Endometrial microvascular endothelial cells (primary cell): Measurements from ENCODE around the gene KRTAP10-4. TPM values are rescaled to one million over a fixed set of nuclear protein-coding genes. Genes with fewer than 3 reads are reported as not detected.
"Not testable (repeated sequence)": the region's sequence is repeated elsewhere in the genome, so short reads cannot be mapped to it uniquely, and the experiment has no call there.

Experiments used
- in situ Hi-C: cut with HindIII; loops from 2 replicates; pipeline ENCODE4 v1.10.0; 2017; ENCODE audit warnings: low sequenced_read_pairs, low pct_unique_long_range_greater_than_20kb; ENCODE audit errors: inconsistent ontology term
- total RNA-seq: library from RNA; depleted of rRNA; stranded (reverse); fragments of >200 nt; gene quantifications from one replicate; pipeline ENCODE4 v1.2.3, GENCODE V29; 2015; ENCODE audit errors: inconsistent ontology term

Gene KRTAP10-4
- total RNA-seq, 1 donor from 2014 or later, result not detected

DNA sequence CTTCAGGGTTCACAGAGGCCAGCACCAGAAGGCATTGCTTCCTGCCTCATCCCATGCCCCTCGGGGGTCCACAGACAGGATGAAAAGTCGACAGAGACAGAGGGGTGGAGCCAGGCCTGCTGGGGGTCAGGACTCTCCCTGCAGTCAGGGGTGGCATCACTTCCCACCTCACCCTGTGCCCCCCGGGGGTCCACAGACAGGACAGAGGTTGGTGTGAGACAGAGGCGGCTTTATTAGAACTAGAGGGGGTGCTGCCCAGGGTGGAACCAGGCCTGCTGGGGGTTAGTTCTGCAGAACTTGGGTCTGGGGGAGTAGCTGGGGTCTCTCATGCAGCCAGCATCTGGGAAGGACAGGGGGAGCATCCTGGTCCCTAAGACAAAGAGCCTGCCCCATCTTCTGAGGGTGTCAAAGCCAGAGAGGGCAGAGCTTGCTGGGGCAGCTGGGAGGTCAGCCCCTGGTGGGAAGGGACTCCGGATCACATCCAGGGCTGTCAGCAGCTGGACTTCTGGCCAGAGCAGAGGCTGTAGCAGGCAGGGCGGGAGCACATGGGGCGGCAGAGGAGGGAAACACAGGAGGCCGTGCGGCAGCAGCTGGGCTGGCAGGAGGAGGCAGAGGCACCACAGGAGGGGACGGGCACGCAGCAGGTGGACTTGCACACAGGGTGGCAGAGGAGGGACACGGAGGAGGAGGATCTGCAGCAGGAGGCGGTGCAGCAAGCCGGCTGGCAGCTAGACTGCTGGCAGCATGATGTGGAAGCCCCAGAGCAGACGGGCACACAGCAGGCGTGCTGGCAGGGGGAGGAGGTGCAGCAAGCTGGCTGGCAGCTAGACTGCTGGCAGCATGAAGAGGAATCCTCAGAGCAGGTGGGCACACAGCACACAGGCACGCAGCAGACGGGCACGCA, 17.6 kb downstream of the KRTAP10-4 start:
- in situ Hi-C loops, result not testable (repeated sequence)

DNA sequence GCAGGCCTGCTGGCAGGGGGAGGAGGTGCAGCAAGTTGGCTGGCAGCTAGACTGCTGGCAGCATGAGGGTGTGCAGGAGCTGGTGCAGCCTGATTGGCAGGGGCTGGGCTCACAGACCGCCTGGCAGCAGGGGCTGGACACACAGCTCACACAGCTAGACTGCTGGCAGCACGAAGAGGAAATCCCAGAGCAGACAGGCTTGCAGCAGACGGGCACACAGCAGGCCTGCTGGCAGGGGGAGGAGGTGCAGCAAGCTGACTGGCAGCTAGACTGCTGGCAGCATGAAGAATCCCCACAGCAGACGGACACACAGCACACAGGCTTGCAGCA, 18.2 kb downstream of the KRTAP10-4 start:
- in situ Hi-C loops, result not testable (repeated sequence)

DNA sequence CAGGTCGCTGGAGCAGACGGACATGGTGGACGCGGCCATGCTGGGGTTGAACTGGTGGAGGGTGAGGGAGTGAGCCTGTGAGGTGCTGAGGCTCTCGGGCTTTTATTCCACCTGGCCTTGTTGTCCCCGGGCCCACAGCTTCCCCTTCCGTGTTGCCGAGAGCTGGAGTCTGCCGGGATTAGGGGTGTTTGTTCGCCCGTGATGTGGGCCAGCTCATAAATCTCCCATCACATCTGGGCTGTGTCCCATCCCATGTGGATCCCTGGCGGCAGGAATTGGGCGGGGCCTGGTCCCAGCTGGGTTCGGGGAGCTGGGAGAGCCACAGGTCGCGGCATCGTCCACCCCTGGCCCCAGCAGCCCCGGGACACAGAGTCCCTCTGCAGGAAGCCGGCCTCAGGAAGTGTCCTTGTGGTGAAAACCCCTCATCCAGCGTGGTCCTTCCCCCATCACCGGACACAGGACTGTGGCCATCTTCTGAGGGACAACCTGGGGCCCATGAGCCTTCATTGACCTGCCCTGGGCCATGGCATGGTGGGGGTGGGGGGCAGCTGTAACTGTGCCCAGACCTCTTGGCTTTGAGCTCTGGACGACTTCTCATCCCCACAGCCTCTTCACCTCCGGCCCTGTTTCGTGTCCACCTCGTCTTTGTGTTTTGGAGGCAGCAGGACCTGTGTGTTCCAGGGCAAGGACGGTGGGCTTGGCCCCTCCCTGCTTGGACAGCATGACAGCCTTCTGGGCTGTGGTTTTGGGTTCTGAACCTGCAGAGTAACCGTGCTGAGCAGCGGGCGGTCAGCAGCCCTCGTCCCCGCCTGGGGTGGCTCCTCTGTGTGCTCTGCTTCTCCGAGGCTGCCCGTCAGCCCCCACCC, 19.1 kb downstream of the KRTAP10-4 start, which contains the start of gene KRTAP10-6:
Gene KRTAP10-6, minus strand, starts transcription at position 60 of the 866 bp plus-strand sequence. Its CDS starts 21 bp downstream, at position 39.
- in situ Hi-C loops, result no loop called here

DNA sequence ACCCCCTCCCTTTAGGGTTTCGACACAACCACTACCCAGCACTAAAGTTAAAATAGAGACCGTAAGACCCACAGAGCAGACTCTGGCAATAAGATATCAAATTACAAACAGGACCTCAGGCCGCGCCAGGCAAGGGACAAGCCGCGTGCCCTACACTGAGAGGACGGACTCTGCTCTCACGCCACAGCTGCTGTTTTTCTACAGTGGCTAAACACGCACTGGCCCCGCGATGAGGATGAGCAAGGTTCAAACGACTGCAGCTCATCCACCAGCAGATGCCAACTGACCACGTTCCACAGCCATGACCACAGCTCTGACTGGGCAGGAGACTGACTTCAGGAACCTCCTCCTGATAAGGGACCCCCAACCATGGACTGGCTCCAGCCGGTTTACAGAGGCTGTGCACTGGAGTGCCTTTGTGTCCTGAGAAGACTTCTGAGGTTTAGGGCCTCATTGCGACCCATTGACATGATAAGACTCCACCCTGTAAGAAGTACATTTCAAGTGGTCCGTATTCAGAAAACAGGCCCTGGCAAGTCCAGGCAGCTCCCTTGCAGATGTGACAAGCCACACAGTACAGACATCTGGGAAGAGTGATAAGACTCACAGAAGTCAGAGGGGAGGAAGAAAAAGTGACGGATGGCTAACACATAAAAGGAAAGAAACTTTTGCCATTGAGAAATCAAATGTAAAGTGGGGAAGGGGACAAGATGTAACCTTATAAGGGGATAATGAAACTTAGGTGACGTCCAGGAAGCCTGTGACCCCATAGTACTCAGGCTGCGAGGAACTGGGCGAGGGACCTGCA, 20.3 kb downstream of the KRTAP10-4 start:
- in situ Hi-C loops, result no loop called here

DNA sequence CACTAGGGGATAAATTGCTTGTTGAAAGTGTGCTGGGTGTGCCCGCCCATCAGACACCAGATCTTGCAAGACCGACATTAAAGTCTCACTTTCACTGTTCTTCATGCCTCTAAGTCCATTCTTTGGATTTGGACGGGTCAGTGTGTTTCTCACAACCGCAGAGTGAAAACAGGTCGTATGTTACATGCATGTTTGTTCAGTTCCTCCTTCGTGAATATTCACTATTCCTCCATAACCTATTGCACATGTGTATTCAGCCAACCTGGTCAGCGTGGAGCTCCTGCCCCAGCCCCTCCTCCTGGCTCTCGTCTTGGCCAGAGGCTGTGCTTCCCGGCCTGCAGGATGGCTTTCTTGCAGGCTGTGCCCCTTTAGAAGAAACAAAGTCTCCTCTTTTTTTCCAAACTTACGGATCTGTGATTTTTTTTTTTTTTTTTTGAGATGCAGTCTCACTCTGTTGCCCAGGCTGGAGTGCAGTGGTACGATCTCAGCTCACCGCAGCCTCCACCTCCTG, 20.9 kb downstream of the KRTAP10-4 start:
- in situ Hi-C loops, result no loop called here

DNA sequence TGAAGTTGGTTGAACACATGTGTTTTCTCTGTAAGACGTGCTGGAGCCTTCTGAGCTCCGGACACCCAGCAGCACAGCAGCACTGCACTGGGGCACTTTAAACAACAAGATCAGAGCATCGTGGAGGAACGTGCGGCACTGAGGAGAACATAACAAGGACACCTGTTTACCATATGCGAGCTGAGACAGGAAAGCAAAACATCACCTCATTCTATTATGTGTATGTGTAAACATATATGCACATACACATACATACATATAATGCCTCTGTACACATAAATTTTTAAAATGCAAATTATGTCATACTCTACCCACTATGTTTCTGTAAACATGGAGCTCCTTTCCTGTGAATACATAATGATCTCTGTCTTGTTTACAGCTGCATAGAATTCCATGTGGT, 22.0 kb downstream of the KRTAP10-4 start:
- in situ Hi-C loops, result no loop called here

DNA sequence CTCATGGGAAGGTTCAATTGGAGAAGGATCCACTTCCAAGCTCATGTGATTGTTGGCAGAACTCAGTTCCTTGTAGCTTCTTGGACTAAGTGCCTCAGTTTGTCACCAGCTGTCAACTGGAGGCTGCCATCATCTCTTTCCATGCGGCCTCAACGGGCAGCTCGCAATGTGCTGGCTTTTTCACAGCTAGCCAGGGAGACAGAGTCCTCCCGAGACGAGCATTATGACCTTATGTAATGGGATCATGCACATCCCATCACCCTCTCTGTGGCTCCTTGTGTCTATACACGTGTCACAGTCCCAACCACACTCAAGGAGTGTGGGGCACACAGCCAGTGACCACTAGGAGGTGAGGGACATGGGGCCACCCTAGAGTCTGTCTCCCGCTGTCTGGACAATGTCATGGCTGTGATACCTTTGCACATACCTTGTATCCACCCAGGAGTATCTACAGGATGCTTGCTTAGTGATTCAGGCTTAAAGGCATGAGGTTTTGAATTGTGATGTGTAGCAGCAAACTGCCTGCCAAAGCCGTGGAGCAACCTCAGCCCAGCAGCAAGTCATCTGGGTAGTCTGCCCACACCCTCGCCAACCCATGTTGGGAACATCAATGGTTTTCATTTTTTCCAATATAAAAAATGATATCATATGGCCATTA, 22.7 kb downstream of the KRTAP10-4 start:
- in situ Hi-C loops, result no loop called here

DNA sequence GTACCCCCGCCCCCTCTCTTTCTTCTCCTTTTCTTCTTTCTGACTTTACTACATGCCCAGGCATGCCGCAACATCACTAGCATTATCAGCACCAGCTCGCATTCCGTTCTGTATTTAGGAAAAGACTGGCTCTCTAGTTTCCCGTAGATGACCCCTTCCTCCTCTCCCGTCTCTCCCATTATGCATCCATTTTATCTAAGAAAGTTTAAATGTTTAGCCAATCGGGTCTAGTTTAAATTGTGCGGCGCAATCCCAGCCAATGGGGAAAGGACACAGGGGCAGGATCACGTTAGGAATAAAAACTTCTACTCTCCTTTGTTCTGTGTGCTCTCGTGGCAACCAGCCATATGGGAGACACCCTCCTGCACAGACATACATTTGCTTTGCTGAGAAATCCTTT, 24.5 kb downstream of the KRTAP10-4 start:
- in situ Hi-C loops, result no loop called here

DNA sequence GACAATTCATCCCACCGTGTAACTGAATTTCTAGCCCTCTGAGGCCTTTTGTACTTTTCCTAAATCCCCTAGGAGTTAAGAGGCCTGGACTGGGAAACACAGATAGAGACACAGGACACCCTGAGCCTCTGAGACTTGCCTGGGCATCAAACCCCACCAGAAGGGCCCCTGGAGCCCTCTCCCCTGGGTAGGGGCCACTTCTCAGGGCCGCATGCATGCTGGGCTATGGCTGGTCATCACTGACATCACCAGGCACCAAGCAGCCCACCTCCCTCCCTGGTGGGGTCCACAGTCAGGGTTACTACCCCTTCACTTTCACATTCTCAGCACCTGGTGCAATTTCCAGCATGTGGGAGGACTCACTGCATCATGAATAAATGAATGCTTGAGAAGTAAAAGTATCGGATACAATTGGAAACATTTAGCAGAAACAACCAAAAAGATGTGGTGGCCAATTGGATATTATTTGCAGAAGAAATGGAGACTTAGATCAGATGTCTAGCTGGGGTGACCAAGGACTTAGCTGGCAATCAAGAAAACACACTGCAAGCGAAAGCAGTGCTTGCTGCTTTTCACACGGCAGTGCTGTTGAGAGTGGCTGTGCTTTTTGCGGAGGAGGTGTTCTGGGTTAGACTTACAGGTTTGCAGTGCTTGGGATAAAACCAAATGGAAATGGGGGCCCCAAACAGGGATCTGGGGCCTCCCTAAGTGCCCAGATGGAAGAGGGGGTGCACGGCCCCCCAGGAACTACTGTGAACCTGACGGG, 25.9 kb downstream of the KRTAP10-4 start:
- in situ Hi-C loops, result no loop called here

DNA sequence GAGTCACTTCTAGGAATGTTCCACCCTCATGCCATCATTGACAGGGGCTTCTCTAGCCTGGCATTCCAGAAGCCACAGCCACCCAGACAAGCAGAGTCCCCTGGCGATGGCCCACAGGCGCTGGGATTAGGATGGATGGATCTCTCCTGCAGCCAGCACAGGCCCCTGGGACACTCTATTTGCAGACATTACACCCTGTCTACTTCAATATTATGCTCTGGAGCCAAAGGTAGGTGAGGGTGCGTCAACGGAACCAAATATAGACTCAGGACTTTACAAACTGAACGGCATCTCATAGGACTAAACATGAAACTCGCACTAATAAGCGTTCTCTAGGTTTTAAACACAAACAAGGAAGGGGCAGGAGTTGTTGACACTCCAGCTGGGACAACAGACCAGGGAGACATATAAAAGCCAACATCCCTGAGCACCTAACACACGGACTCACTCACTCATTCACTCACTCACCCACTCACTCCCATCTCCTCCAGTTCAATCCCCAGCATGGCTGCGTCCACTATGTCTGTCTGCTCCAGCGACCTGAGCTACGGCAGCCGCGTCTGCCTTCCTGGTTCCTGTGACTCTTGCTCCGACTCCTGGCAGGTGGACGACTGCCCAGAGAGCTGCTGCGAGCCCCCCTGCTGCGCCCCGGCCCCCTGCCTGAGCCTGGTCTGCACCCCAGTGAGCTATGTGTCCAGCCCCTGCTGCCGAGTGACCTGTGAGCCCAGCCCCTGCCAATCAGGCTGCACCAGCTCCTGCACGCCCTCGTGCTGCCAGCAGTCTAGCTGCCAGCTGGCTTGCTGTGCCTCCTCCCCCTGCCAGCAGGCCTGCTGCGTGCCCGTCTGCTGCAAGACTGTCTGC, 26.8 kb downstream of the KRTAP10-4 start, which contains the start of gene KRTAP10-7:
Gene KRTAP10-7, plus strand, starts transcription at position 480 of the 861 bp plus-strand sequence. Its CDS starts 25 bp downstream, at position 505.
- in situ Hi-C loops, result not testable (repeated sequence)

DNA sequence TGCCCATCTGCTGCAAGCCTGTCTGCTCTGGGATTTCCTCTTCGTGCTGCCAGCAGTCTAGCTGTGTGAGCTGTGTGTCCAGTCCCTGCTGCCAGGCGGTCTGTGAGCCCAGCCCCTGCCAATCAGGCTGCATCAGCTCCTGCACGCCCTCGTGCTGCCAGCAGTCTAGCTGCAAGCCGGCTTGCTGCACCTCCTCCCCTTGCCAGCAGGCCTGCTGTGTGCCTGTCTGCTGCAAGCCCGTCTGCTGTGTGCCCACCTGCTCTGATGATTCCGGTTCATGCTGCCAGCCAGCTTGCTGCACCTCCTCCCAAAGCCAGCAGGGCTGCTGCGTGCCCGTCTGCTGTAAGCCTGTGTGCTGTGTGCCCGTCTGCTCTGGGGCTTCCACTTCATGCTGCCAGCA, 27.6 kb downstream of the KRTAP10-4 start:
- in situ Hi-C loops, result not testable (repeated sequence)

DNA sequence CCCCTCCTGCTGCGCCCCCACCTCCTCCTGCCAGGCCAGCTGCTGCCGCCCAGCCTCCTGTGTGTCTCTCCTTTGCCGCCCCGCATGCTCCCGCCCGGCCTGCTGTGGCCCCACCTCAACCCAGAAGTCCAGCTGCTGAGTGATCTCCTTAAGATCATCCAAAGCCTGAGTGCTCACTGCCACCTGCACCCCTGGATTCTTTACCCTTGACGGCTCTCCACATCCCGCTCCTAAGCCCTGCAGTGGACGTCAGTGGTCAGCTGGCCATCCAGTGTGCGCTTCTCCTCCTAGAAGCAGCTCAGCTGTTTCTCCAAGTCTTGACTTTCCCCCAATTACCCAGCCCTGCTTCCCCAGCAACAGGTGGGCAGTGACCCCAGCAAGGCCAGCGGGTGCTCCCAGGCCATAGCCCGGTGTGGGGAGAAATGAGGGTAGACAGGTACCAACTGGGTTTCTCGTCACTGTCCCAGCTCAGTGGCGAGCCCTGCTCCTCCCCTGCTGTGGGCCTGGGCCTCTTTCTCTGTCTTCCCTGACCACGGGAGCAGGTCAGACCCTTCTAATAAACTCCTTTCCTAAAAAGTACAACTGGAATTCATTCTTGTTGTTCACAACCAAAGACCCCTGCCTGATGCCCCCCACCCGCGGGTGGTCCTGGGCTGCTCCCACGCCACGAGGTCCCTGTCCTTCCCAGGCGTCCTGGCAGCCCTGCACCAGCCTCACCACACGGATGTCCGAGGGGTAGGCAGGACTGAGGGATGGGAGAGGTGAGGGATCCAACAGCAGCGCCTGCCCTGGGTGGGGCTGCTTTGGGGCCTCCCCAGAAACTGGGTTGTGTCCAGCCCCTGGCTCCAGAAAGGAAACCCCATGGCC, 28.3 kb downstream of the KRTAP10-4 start:
- in situ Hi-C loops, result no loop called here

DNA sequence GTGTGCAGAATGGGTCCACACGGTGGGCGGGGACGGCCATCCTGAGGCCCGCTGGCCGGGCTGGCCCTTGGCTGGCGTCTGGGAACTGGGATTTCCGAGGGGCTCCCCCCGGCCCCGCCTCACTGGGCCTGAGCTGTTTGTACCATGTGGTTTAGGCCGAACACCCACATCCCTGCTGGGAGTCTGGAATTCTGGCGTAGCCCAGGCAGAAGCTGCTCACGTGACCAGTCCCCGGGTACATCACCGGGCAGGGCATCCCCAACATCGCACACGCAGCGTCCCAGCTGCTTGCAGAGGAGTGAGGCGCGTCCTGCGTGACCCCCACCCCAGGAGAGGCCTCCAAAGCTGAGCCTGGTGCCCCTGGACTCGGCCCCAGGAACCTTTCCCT, 28.9 kb downstream of the KRTAP10-4 start:
- in situ Hi-C loops, result no loop called here

DNA sequence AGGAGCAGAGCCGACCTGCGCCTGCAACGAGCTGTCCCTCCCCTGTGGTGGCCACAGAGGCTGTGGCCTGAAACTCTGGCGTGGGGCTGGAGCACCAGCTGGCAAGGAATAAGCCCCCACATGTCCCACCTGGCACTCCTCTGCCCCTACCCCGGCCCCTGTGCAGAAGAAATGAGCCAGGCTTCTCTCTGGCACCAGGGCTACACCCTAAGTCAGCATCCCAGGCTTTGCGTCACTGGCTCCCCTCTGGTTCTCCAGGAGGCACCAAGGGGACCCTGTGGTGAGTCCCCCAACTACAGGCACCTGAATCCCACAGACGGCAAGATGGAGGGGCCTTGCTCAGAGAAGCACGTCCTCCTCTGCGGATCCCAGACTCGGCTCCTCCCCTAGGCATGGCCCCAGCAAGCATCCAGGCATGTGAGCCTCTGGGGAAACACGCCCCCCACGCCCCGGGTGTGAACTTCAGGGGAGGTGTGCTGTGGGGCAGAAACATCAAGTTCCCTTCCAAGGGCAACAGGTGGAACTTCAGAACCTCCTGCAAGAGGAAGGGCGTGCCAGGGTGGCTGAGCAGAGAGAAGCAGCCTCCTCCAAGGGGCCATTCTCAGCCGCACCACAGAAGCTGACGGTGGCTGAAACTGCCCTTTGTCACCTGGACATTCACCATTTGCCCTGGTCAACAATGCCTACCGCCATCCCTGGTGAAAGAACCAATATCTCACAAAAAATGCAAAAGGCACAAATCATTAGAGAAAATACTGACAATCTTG, 29.8 kb downstream of the KRTAP10-4 start:
- in situ Hi-C loops, result no loop called here

DNA sequence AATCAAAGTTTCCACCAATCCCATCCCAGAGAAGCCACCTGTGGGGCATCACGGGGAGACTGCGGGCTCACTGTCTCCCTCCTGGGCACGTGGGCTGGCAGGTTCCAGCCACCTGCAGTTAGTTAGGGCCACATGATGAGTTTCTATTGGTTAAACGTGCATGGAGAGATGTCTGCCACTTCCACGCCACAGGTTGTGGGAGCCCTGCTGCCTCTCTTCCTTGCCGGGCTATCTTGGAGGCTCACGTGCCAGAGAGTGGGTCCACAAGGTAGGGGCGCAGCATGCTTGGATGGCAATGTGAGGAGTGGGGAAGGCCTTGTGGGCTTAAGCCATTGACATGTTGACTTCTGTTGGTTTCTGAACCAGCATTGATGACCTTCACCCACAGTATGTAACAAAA, 30.4 kb downstream of the KRTAP10-4 start:
- in situ Hi-C loops, result no loop called here
